Measurements from ENCODE around the gene GULP1.

The GULP1 gene

GRCh38 chr2:188303363-188304031 is 11.8 kb downstream of the GULP1 start:
- no peaks in the 10 kb centered on the region for H3K4me1 ChIP-seq (ENCODE audit: control insufficient read depth, low read length)
- H3K9me2 ChIP-seq (replicated peaks; ENCODE audit: control insufficient read depth, low read length), result no peaks in the 10 kb centered on the region
- H3K79me2 ChIP-seq (ENCODE audit: control insufficient read depth, low read length), result no peaks in the 10 kb centered on the region
- no peaks in the 10 kb centered on the region for H3K27me3 ChIP-seq (ENCODE audit: control insufficient read depth, low read length)
- H3K36me3 ChIP-seq (ENCODE audit: control insufficient read depth, low read length), result no peaks in the 10 kb centered on the region
- H3K4me3 ChIP-seq (ENCODE audit: low read length), result no peak overlapping the region
- no peaks in the 10 kb centered on the region for H4K20me1 ChIP-seq (ENCODE audit: control insufficient read depth, insufficient read depth, low read depth, low read length)
- no peaks in the 10 kb centered on the region for H3K9me3 ChIP-seq (ENCODE audit: control insufficient read depth, insufficient read depth, low read length)
- TF ChIP-seq EZH2phosphoT487 (IDR thresholded peaks at IDR 0.05; ENCODE audit: borderline replicate concordance, low read length) (no peak), CTCF (IDR thresholded peaks at IDR 0.05; ENCODE audit: low read depth, low read length, poor library complexity, severe bottlenecking) (no peak)
- no peak overlapping the region for H3K27ac ChIP-seq (ENCODE audit: low read depth, low read length)
- H3F3A ChIP-seq (ENCODE audit: control insufficient read depth, insufficient read depth), result no peaks in the 10 kb centered on the region
- H3K4me2 ChIP-seq (ENCODE audit: low read length), result no peak overlapping the region

DNA sequence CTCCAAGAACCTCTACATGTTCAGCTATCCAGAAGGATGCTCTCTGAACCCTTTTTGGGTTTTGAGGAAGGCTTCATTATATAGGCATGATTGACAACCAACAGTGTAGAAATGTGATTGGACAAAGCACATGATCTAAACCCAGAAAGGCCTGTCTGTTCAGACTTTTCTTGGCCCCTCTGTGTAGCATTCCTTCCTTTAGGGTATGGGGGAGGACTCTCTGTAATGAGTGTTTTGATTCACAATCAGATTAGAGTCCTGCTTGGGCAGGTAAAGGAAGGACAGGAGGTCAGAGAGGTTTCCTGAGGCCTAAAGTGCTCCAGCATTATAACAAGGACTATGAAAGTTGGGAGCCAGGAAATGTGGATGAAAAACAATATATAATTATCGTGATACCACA is 13.6 kb downstream of the GULP1 start:
- no peak overlapping the region for H3K27ac ChIP-seq (ENCODE audit: low read depth, low read length)
- no peak overlapping the region for H3K4me2 ChIP-seq (ENCODE audit: low read length)
- no peak overlapping the region for H3K4me3 ChIP-seq (ENCODE audit: low read length)
- no peaks in the 10 kb centered on the region for H4K20me1 ChIP-seq (ENCODE audit: control insufficient read depth, insufficient read depth, low read depth, low read length)
- H3K27me3 ChIP-seq (ENCODE audit: control insufficient read depth, low read length), result no peaks in the 10 kb centered on the region
- no peaks in the 10 kb centered on the region for H3K79me2 ChIP-seq (ENCODE audit: control insufficient read depth, low read length)
- no peaks in the 10 kb centered on the region for H3K9me2 ChIP-seq (replicated peaks; ENCODE audit: control insufficient read depth, low read length)
- no peaks in the 10 kb centered on the region for H3K4me1 ChIP-seq (ENCODE audit: control insufficient read depth, low read length)
- no peaks in the 10 kb centered on the region for H3K36me3 ChIP-seq (ENCODE audit: control insufficient read depth, low read length)
- H3F3A ChIP-seq (ENCODE audit: control insufficient read depth, insufficient read depth), result no peaks in the 10 kb centered on the region
- no peaks in the 10 kb centered on the region for H3K9me3 ChIP-seq (ENCODE audit: control insufficient read depth, insufficient read depth, low read length)
- no peak for TF ChIP-seq CTCF (IDR thresholded peaks at IDR 0.05; ENCODE audit: low read depth, low read length, poor library complexity, severe bottlenecking)
- TF ChIP-seq EZH2phosphoT487 (IDR thresholded peaks at IDR 0.05; ENCODE audit: borderline replicate concordance, low read length), result no peak

GRCh38 chr2:188306271-188306670 is 14.6 kb downstream of the GULP1 start:
- Histone ChIP-seq H3K79me2 (ENCODE audit: control insufficient read depth, low read length) (no peaks in the 10 kb centered on the region), H3K9me2 (replicated peaks; ENCODE audit: control insufficient read depth, low read length) (no peaks in the 10 kb centered on the region), H3K9me3 (ENCODE audit: control insufficient read depth, insufficient read depth, low read length) (no peaks in the 10 kb centered on the region), H3K27me3 (ENCODE audit: control insufficient read depth, low read length) (no peaks in the 10 kb centered on the region), H3F3A (ENCODE audit: control insufficient read depth, insufficient read depth) (no peaks in the 10 kb centered on the region), H3K4me2 (ENCODE audit: low read length) (no peak overlapping the region), H3K27ac (ENCODE audit: low read depth, low read length) (no peak overlapping the region), H3K4me3 (ENCODE audit: low read length) (no peak overlapping the region), H3K36me3 (ENCODE audit: control insufficient read depth, low read length) (no peaks in the 10 kb centered on the region), H3K4me1 (ENCODE audit: control insufficient read depth, low read length) (no peaks in the 10 kb centered on the region), H4K20me1 (ENCODE audit: control insufficient read depth, insufficient read depth, low read depth, low read length) (no peaks in the 10 kb centered on the region)
- TF ChIP-seq EZH2phosphoT487 (IDR thresholded peaks at IDR 0.05; ENCODE audit: borderline replicate concordance, low read length), result no peak
- TF ChIP-seq CTCF (IDR thresholded peaks at IDR 0.05; ENCODE audit: low read depth, low read length, poor library complexity, severe bottlenecking), result no peak
